Natural killer cell (primary cell): ENCODE measurements around the gene ZNF444. TPM values are rescaled to one million over a fixed set of nuclear protein-coding genes. Genes with fewer than 3 reads are reported as not detected.

Experiments
- ATAC-seq, 3 donors: fragments of 150-1000 bp in 2 of 3; fragments of 200-7000 bp in 1 of 3; cut with Tn5 transposase; 1 replicate in 1 of 3; 2 replicates in 2 of 3; pipeline ENCODE4 v1.10.0; 2021; ENCODE audit warnings: mild to moderate bottlenecking in 2 of 3, moderate library complexity in 2 of 3
- DNase-seq, 2 donors: peaks; one replicate each; pipeline versions ENCODE4 v3.0.0 to v3.0.0-alpha.2; 2013 to 2021; ENCODE audit warnings: mixed read lengths in 1 of 2
- H3K27ac ChIP-seq: one replicate; pipeline ENCODE4 v1.5.1; 2013; ENCODE audit warnings: mild to moderate bottlenecking, low read length
- H3K27me3 ChIP-seq: one replicate; pipeline ENCODE4 v1.6.1; 2013; ENCODE audit warnings: low read length; ENCODE audit not compliant: control insufficient read depth, insufficient read depth
- H3K36me3 ChIP-seq: one replicate; pipeline ENCODE4 v1.6.1; 2013; ENCODE audit warnings: low read length; ENCODE audit not compliant: control insufficient read depth, insufficient read depth
- H3K4me1 ChIP-seq: one replicate; pipeline ENCODE4 v1.6.1; 2013; ENCODE audit warnings: low read length; ENCODE audit not compliant: control insufficient read depth, insufficient read depth
- H3K4me3 ChIP-seq: one replicate; pipeline ENCODE4 v1.5.1; 2013; ENCODE audit warnings: low read length
- H3K9me3 ChIP-seq: one replicate; pipeline ENCODE4 v1.6.1; 2013; ENCODE audit warnings: low read length; ENCODE audit not compliant: control insufficient read depth, insufficient read depth
- H3K27ac Mint-ChIP-seq, 2 donors: one replicate each; pipeline ENCODE4 v1.8.0; 2022; ENCODE audit warnings: mild to moderate bottlenecking in 2 of 2, mixed read lengths in 2 of 2, moderate library complexity in 1 of 2
- H3K27me3 Mint-ChIP-seq, 2 donors: one replicate each; pipeline ENCODE4 v1.8.0; 2022; ENCODE audit warnings: low read depth in 2 of 2, mixed read lengths in 2 of 2
- H3K36me3 Mint-ChIP-seq: one replicate; pipeline ENCODE4 v1.8.0; 2022; ENCODE audit warnings: mixed read lengths
- H3K4me1 Mint-ChIP-seq, 2 donors: one replicate each; pipeline ENCODE4 v1.8.0; 2022; ENCODE audit warnings: mixed read lengths in 2 of 2
- H3K4me3 Mint-ChIP-seq: one replicate; pipeline ENCODE4 v1.8.0; 2022; ENCODE audit warnings: mild to moderate bottlenecking, moderate library complexity, mixed read lengths
- H3K9me3 Mint-ChIP-seq, 2 donors: one replicate each; pipeline ENCODE4 v1.8.0; 2022; ENCODE audit warnings: mixed read lengths in 2 of 2
- WGBS: methylation state at CpG from one replicate; pipeline ENCODE4 v1.1.7; 2013; ENCODE audit warnings: missing lambda C conversion rate; ENCODE audit not compliant: insufficient coverage; 5-methylcytosine and 5-hydroxymethylcytosine counted together
- intact Hi-C: fragments of 100-400 bp; cut with micrococcal nuclease; formaldehyde crosslinking; loops from one replicate; pipeline ENCODE4 v1.14.2; 2022
- total RNA-seq, 4 donors: library from RNA; stranded (reverse); fragments of 120-200 nt in 1 of 4; gene quantifications; one replicate each; pipeline versions ENCODE4 v1.2.3 to v1.2.4, GENCODE V29; 2013 to 2022
- TF ChIP-seq, protein P1 (sequence below): fragments of 200-600 bp; IDR thresholded peaks from one replicate; pipeline ENCODE4 v1.8.0; 2022; ENCODE audit warnings: antibody characterized with exemption

The ZNF444 gene
- total RNA-seq, 3 donors from 2014 or later (not counting 1 experiment from before 2014, with no cell fraction given) = 14.5 to 21.9 (median 16.7) TPM

DNA sequence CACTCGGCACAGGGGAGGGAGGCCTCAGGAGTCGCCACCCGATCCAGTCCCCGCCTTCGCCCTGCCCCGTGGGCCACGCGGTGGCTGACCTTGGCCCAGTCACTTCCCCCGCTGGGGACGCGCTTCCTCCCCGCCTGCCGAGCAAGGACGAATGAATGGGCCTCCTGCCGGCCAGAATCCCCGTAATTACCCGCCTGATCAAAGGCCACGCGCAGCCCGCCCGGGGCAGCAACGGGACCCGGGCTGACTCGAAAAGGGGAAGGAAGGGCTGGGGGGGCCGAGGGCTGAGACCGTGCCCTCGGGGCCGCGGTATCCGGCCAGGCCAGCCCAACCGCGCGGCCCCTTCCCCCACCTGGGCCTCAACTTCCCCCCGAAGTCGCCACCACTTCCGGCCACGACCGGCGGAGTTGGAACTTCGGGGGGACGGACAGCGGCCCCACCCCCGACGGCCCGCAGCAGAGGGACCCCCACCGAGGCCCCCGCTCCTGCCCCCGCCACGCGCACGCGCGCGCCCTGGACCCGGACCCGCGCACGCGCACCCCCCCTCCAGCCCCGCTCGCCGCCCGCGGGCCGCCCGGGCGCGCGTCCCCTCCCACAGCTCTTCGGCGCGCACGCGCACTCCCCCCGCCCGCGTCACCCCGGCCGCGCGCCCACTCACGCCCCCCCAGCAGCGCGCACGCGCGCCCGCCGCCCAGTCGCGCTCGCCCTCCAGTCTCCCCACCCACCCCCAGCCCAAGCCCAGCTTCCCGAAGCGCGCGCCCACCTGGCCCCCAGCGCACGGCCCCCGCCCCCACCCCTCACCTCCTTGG lies 20.5 kb upstream of the ZNF444 start:
- Mint-ChIP-seq H3K27me3 (no peaks in the 10 kb centered on the region), H3K4me1 (peaks cover 22 to 38% of the 10 kb centered on the region in 2 donors), H3K36me3 (no peaks in the 10 kb centered on the region), H3K27ac (peak overlapping the region; percentile 92 to 98), H3K9me3 (no peaks in the 10 kb centered on the region), H3K4me3 (peak overlapping the region; percentile 97)
- no peaks in the 10 kb centered on the region for H3K27me3 ChIP-seq
- H3K36me3 ChIP-seq = no peaks in the 10 kb centered on the region
- TF ChIP-seq, protein P1, sequence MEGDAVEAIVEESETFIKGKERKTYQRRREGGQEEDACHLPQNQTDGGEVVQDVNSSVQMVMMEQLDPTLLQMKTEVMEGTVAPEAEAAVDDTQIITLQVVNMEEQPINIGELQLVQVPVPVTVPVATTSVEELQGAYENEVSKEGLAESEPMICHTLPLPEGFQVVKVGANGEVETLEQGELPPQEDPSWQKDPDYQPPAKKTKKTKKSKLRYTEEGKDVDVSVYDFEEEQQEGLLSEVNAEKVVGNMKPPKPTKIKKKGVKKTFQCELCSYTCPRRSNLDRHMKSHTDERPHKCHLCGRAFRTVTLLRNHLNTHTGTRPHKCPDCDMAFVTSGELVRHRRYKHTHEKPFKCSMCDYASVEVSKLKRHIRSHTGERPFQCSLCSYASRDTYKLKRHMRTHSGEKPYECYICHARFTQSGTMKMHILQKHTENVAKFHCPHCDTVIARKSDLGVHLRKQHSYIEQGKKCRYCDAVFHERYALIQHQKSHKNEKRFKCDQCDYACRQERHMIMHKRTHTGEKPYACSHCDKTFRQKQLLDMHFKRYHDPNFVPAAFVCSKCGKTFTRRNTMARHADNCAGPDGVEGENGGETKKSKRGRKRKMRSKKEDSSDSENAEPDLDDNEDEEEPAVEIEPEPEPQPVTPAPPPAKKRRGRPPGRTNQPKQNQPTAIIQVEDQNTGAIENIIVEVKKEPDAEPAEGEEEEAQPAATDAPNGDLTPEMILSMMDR = no peak
- intact Hi-C loops = loop anchor here (1.0 kb wide), 2 partner anchors 20 to 195 kb away; no protein-coding TSS in a partner anchor
- no peaks in the 10 kb centered on the region for H3K9me3 ChIP-seq
- peak overlapping the region; percentile 95 for H3K27ac ChIP-seq
- H3K4me1 ChIP-seq = peaks cover 31% of the 10 kb centered on the region
- peak overlapping the region; percentile 59 for H3K4me3 ChIP-seq
- DNase-seq (peak; percentile 84 to 92), ATAC-seq (peak; percentile 42 to 71 (median 52))
- under 1% methylated on average over 99 of the region's 99 CpGs for WGBS

DNA sequence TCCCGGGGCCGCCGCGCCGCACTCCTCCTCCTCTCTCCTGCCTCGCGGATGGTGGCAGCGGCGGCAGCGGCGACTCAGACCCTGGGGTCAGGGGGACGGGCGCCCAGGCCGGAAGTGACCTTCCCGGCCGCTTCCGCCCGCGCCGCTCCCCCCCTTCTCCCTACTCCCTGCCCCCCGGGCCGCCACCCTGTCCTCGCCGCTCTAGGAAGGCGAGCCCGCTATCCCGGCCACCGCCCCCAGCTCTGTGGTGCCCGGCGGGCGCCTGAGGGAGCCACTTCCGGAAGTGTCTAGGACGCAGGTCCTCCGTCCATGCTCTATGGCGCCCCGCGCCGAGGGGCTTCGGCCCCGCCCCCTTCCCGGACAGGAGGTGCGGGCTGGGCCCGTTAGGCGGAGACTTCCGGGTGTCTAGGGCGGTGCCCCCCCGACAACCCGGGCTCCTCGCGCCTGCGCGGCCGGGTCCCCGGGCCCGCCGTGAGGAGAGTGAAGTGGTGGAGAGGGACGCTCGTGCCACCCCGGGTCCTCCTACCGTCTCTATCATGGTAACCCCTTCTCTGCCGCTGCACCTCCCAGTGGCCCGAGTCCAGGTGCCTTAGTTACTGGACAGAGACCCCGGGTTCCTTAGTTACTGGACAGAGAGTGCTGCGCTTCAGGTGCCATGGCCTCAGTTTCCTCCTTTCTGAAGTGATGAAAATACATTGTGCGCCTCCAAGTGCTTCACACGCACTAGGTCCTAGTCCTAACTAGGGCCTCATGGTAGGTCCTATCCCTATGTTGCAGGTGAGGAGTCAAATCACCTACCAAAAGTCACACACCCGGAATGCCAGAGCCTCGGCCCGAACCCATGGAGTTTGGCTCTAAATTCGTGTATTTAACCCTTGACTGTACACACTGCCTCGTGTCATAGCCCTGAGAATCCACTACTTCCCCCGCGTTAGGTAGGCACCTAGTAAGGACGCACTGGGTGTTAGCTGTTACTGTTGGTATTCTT lies 19.6 kb upstream of the ZNF444 start, which contains the start of gene ZNF787:
TSS of gene ZNF787 (minus strand) at position 116 of the 988 bp plus-strand sequence. CDS start 18,078 bp downstream, outside the sequence.
- peak within 1 kb of the TSS; percentile 59 for H3K4me3 ChIP-seq
- ATAC-seq (peak; percentile 81 to 91 (median 83)), DNase-seq (peak; percentile 95 to 98)
- peaks cover 31% of the 10 kb centered on the region for H3K4me1 ChIP-seq
- peak within 1 kb of the TSS; percentile 95 for H3K27ac ChIP-seq
- H3K36me3 Mint-ChIP-seq = no peaks in the 10 kb centered on the region
- H3K4me3 Mint-ChIP-seq = peak within 1 kb of the TSS; percentile 97
- no peaks in the 10 kb centered on the region for H3K27me3 ChIP-seq
- intact Hi-C loops = loop anchor here (1.0 kb wide), 2 partner anchors 19 to 194 kb away; no protein-coding TSS in a partner anchor
- peak within 1 kb of the TSS; percentile 92 to 98 for H3K27ac Mint-ChIP-seq
- TF ChIP-seq, protein P1 = no peak
- peaks cover 21 to 37% of the 10 kb centered on the region in 2 donors for H3K4me1 Mint-ChIP-seq
- H3K36me3 ChIP-seq = no peaks in the 10 kb centered on the region
- H3K27me3 Mint-ChIP-seq = no peaks in the 10 kb centered on the region
- 7% methylated on average over 73 of the region's 74 CpGs for WGBS
- H3K9me3 ChIP-seq = no peaks in the 10 kb centered on the region
- H3K9me3 Mint-ChIP-seq = no peaks in the 10 kb centered on the region

DNA sequence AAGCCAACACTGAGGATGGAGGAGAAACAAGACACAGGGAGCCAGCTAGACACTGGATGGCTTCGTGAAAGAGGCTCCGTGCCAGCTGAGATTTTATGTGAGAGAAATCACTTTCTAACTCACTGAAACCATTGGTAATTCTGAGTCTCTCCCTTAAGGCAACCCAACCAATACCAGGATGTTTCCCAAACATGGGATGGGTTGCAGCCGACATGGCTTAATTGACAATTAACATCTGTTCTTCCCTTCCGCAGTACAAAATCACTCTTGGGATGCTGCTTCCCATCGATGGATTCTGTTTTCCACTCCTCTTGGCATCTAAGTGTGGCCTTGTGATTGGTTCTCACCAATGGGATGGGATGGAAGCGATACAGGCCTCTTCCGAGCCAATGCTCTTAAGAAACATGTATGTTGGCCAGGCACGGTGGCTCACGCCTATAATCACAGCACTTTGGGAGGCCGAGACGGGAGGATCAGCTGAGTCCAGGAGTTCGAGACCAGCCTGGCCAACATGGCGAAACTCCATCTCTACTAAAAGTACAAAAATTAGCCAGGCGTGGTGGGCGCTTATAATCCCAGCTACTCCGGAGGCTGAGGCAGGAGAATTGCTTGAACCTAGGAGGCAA lies 17.7 kb upstream of the ZNF444 start:
- no peaks in the 10 kb centered on the region for H3K9me3 Mint-ChIP-seq
- H3K27ac Mint-ChIP-seq = no peak overlapping the region
- Histone ChIP-seq H3K27ac (no peak overlapping the region), H3K4me3 (no peak overlapping the region), H3K9me3 (no peaks in the 10 kb centered on the region), H3K36me3 (no peaks in the 10 kb centered on the region), H3K4me1 (peaks cover 25% of the 10 kb centered on the region), H3K27me3 (no peaks in the 10 kb centered on the region)
- 97% methylated on average over 16 of the region's 16 CpGs for WGBS
- TF ChIP-seq, protein P1 = no peak
- intact Hi-C loops = no loop called here
- H3K4me3 Mint-ChIP-seq = no peak overlapping the region
- H3K4me1 Mint-ChIP-seq = peaks cover 16 to 28% of the 10 kb centered on the region in 2 donors
- ATAC-seq (no peak), DNase-seq (no peak)
- no peaks in the 10 kb centered on the region for H3K27me3 Mint-ChIP-seq
- H3K36me3 Mint-ChIP-seq = no peaks in the 10 kb centered on the region
